Neutrophil (primary cell): Measurements from ENCODE around the gene ENOX1.

Experiments used
- H3K27ac ChIP-seq: fragments of 200-600 bp; sonication (generic); 2 replicates; pipeline ENCODE4 v1.5.1; 2016; ENCODE audit warnings: mild to moderate bottlenecking, moderate library complexity
- H3K27me3 ChIP-seq: fragments of 200-600 bp; sonication (generic); 2 replicates; pipeline ENCODE4 v1.6.0; 2016; ENCODE audit warnings: mild to moderate bottlenecking
- H3K36me3 ChIP-seq: fragments of 200-600 bp; sonication (generic); 2 replicates; pipeline ENCODE4 v1.5.1; 2017
- H3K4me1 ChIP-seq, 2 experiments: fragments of 200-600 bp in 1 of 2; sonication (generic) in 1 of 2; 1 replicate in 1 of 2; 2 replicates in 1 of 2; pipeline versions ENCODE4 v1.5.1 to v1.6.1; 2013 to 2016; ENCODE audit warnings: low read depth in 1 of 2, low read length in 1 of 2, mild to moderate bottlenecking in 1 of 2, moderate library complexity in 1 of 2; ENCODE audit not compliant: control insufficient read depth in 1 of 2, insufficient read depth in 1 of 2
- H3K4me3 ChIP-seq, 2 experiments: fragments of 200-600 bp in 1 of 2; sonication (generic) in 1 of 2; 1 replicate in 1 of 2; 2 replicates in 1 of 2; pipeline ENCODE4 v1.5.1; 2013 to 2016; ENCODE audit warnings: low read depth in 1 of 2, low read length in 1 of 2, mild to moderate bottlenecking in 1 of 2, moderate library complexity in 1 of 2
- H3K9me3 ChIP-seq: fragments of 200-600 bp; sonication (generic); 2 replicates; pipeline ENCODE4 v1.5.1; 2016
- CTCF ChIP-seq: fragments of 200-600 bp; sonication (generic); IDR thresholded peaks from 2 replicates; pipeline ENCODE4 v1.5.1; 2016; ENCODE audit warnings: antibody characterized with exemption

Gene ENOX1

GRCh38 chr13:43195551-43195950, 591.2 kb downstream of the ENOX1 start:
- no peak for TF ChIP-seq CTCF
- H3K27ac ChIP-seq: no peak overlapping the region

GRCh38 chr13:43195112-43195511, 591.7 kb downstream of the ENOX1 start:
- Histone ChIP-seq H3K9me3 (no peaks in the 10 kb centered on the region), H3K4me1 (no peaks in the 10 kb centered on the region), H3K4me3 (no peak overlapping the region), H3K27ac (no peak overlapping the region), H3K36me3 (no peaks in the 10 kb centered on the region), H3K27me3 (no peaks in the 10 kb centered on the region)
- no peak for TF ChIP-seq CTCF

More at GRCh38 chr13:43195551-43195950, 591.2 kb downstream of the ENOX1 start:
- Histone ChIP-seq H3K27me3 (no peaks in the 10 kb centered on the region), H3K9me3 (no peaks in the 10 kb centered on the region), H3K36me3 (no peaks in the 10 kb centered on the region), H3K4me3 (no peak overlapping the region), H3K4me1 (no peaks in the 10 kb centered on the region)

GRCh38 chr13:43193789-43194420, 592.9 kb downstream of the ENOX1 start:
- H3K4me1 ChIP-seq: no peaks in the 10 kb centered on the region
- H3K4me3 ChIP-seq: no peak overlapping the region
- no peaks in the 10 kb centered on the region for H3K9me3 ChIP-seq
- TF ChIP-seq CTCF: no peak
- no peaks in the 10 kb centered on the region for H3K27me3 ChIP-seq
- no peak overlapping the region for H3K27ac ChIP-seq
- H3K36me3 ChIP-seq: no peaks in the 10 kb centered on the region

GRCh38 chr13:43191546-43191945, 595.2 kb downstream of the ENOX1 start:
- H3K36me3 ChIP-seq: no peaks in the 10 kb centered on the region
- no peak for TF ChIP-seq CTCF
- no peaks in the 10 kb centered on the region for H3K9me3 ChIP-seq
- H3K27ac ChIP-seq: no peak overlapping the region
- H3K4me3 ChIP-seq: no peak overlapping the region
- H3K4me1 ChIP-seq: no peaks in the 10 kb centered on the region
- no peaks in the 10 kb centered on the region for H3K27me3 ChIP-seq

- TF ChIP-seq CTCF: no peak
- Histone ChIP-seq H3K4me1 (no peaks in the 10 kb centered on the region), H3K27me3 (no peaks in the 10 kb centered on the region), H3K4me3 (no peak overlapping the region), H3K36me3 (no peaks in the 10 kb centered on the region), H3K9me3 (no peaks in the 10 kb centered on the region), H3K27ac (no peak overlapping the region)
These were observed 601.5 kb downstream of the ENOX1 start for GRCh38 chr13:43185226-43185625.

GRCh38 chr13:43180837-43181236, 605.9 kb downstream of the ENOX1 start:
- H3K9me3 ChIP-seq: no peaks in the 10 kb centered on the region

More at GRCh38 chr13:43180837-43181236, 605.9 kb downstream of the ENOX1 start:
- Histone ChIP-seq H3K27ac (no peak overlapping the region), H3K36me3 (no peaks in the 10 kb centered on the region), H3K27me3 (no peaks in the 10 kb centered on the region), H3K4me3 (no peak overlapping the region), H3K4me1 (no peaks in the 10 kb centered on the region)
- TF ChIP-seq CTCF: no peak
